ENCODE data around the gene CIB2.

Gene CIB2

GRCh38 chr15:78065973-78066946 lies 65.0 kb downstream of the CIB2 start:
- no peak for DNase-seq (ENCODE audit: low read depth in 3 of 3)

GRCh38 chr15:78065284-78065872 lies 65.9 kb downstream of the CIB2 start:
- DNase-seq (ENCODE audit: low read depth in 3 of 3) = no peak

- no peak for DNase-seq (ENCODE audit: low read depth in 3 of 3)
Measured at GRCh38 chr15:78064544-78064943, 66.7 kb downstream of the CIB2 start.

- DNase-seq (ENCODE audit: low read depth in 3 of 3) = no peak
Measured at GRCh38 chr15:78063970-78064385, 67.3 kb downstream of the CIB2 start.

- no peak for DNase-seq (ENCODE audit: low read depth in 3 of 3)
Measured at GRCh38 chr15:78063217-78063616, 68.0 kb downstream of the CIB2 start.

DNA sequence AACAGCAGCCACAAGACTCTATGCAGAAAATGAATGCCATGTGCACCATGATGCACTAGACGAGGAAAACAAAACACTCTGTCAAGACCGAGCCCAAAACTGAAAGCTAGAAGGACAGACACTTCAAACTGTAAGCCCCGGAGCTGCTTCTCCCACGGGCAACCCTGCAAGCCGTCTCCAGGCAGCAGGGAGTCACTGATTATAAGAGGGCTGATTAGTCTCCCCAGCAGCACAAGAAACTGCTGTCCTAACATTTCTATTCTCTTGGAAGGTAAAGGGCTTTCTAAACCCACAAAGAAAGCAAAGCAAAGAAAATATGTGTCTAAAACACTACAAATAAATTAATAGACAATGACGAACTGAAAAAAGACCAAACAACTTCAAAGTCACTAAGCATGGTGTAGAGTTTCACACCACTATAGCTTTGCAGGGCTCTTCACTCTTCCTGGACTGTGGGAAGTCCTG lies 69.2 kb downstream of the CIB2 start:
- no peak for DNase-seq (ENCODE audit: low read depth in 3 of 3)

- no peak for DNase-seq (ENCODE audit: low read depth in 3 of 3)
Measured at GRCh38 chr15:78060232-78060631, 71.0 kb downstream of the CIB2 start.

- DNase-seq (ENCODE audit: low read depth in 3 of 3) = no peak
Measured at GRCh38 chr15:78059110-78059839, 72.0 kb downstream of the CIB2 start.

GRCh38 chr15:78058401-78058935 lies 72.8 kb downstream of the CIB2 start:
- no peak for DNase-seq (ENCODE audit: low read depth in 3 of 3)

- DNase-seq (ENCODE audit: low read depth in 3 of 3) = no peak
Measured at GRCh38 chr15:78057803-78058202, 73.4 kb downstream of the CIB2 start.

DNA sequence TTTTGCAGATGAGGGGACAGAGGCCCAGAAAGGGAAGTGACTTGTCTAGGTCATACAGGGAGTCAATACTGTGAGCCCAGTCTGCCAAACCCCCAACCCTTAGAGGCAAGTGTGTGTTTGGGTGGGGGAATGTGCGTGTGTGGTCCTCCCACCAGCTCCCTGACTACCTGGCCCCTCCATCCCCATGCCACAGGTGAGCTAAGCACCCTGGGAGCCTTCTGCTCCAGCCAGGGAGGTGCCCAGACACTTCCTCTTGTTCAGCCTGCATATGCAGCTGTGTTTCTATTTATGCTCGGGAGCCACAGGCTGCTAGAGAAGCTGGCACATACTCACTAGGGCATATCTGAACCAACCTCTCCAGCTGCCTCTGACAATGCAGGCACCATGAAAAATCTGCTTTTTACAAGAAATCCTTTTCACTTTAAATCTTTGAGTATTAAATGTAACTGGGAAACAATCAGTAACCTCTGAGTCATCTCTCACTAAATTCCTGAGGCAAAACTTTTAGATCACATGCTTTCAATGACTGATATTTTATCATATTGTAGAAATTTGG lies 74.5 kb downstream of the CIB2 start:
- no peak for DNase-seq (ENCODE audit: low read depth in 3 of 3)

- no peak for DNase-seq (ENCODE audit: low read depth in 3 of 3)
Measured at GRCh38 chr15:78055919-78056713, 75.1 kb downstream of the CIB2 start.

DNA sequence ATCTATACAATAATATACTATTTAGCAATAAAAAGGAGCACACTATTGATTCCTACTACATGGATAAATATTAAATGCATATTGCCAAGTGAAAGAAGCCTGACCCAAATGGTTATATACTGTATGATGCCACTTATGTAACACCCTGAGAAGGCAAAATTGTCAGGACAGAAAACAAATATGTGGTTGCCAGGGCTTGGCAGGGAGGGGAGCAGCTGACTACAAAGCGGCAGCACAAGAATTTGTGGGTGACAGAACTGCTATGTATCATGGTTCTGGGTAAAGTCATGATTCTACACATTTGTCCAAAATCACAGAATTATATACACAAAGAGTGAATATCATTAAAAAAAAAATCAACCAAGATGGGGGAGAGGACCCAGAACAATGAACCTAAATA lies 76.3 kb downstream of the CIB2 start:
- no peak for DNase-seq (ENCODE audit: low read depth in 3 of 3)

Measured in stimulated activated CD4-positive, alpha-beta T cell treated with anti-CD3 and anti-CD28 coated beads, TNF-alpha, amount 100 ng/mL, for 4 hours (primary cell).